Measurements from ENCODE around the gene KAZN.

The KAZN gene

GRCh38 chr1:14742181-14742980 lies 143.9 kb downstream of the KAZN start:
- no peak for DNase-seq (ENCODE audit: low spot score)

- no peak for DNase-seq (ENCODE audit: low spot score)
Measured at GRCh38 chr1:14743368-14743767, 144.9 kb downstream of the KAZN start.

- DNase-seq (ENCODE audit: low spot score): no peak
Measured at GRCh38 chr1:14745001-14745720, 146.7 kb downstream of the KAZN start.

- DNase-seq (ENCODE audit: low spot score): no peak
Measured at GRCh38 chr1:14745789-14746188, 147.3 kb downstream of the KAZN start.

GRCh38 chr1:14746393-14746792 lies 147.9 kb downstream of the KAZN start:
- DNase-seq (ENCODE audit: low spot score): no peak

- no peak for DNase-seq (ENCODE audit: low spot score)
Measured at GRCh38 chr1:14748151-14748550, 149.7 kb downstream of the KAZN start.

GRCh38 chr1:14748977-14749376 lies 150.5 kb downstream of the KAZN start:
- DNase-seq (ENCODE audit: low spot score): no peak

- DNase-seq (ENCODE audit: low spot score): no peak
Measured at GRCh38 chr1:14750490-14750889, 152.0 kb downstream of the KAZN start.

GRCh38 chr1:14755518-14756252 lies 157.2 kb downstream of the KAZN start:
- DNase-seq (ENCODE audit: low spot score): no peak

- DNase-seq (ENCODE audit: low spot score): no peak
Measured at GRCh38 chr1:14756589-14757285, 158.3 kb downstream of the KAZN start.

- DNase-seq (ENCODE audit: low spot score): no peak
Measured at GRCh38 chr1:14757286-14757625, 158.8 kb downstream of the KAZN start.

- no peak for DNase-seq (ENCODE audit: low spot score)
Measured at GRCh38 chr1:14759042-14759818, 160.7 kb downstream of the KAZN start.

- DNase-seq (ENCODE audit: low spot score): no peak
Measured at GRCh38 chr1:14759843-14760242, 161.4 kb downstream of the KAZN start.

GRCh38 chr1:14760780-14761179 lies 162.3 kb downstream of the KAZN start:
- no peak for DNase-seq (ENCODE audit: low spot score)

GRCh38 chr1:14761291-14762153 lies 163.0 kb downstream of the KAZN start:
- DNase-seq (ENCODE audit: low spot score): no peak

GRCh38 chr1:14763977-14764376 lies 165.5 kb downstream of the KAZN start:
- DNase-seq (ENCODE audit: low spot score): no peak

- DNase-seq (ENCODE audit: low spot score): no peak
Measured at GRCh38 chr1:14765773-14766172, 167.3 kb downstream of the KAZN start.

GRCh38 chr1:14767075-14767474 lies 168.6 kb downstream of the KAZN start:
- DNase-seq (ENCODE audit: low spot score): no peak

GRCh38 chr1:14768582-14769304 lies 170.3 kb downstream of the KAZN start:
- DNase-seq (ENCODE audit: low spot score): no peak
